GM12872 (cell line): ENCODE measurements around the gene MTCL1.

Experiments used
- TF ChIP-seq, protein P1 (sequence below): IDR thresholded peaks from 3 replicates; pipeline ENCODE4 v1.5.1; 2011; ENCODE audit warnings: low read depth, mild to moderate bottlenecking, low read length, moderate library complexity; ENCODE audit not compliant: insufficient read depth

Gene MTCL1

DNA sequence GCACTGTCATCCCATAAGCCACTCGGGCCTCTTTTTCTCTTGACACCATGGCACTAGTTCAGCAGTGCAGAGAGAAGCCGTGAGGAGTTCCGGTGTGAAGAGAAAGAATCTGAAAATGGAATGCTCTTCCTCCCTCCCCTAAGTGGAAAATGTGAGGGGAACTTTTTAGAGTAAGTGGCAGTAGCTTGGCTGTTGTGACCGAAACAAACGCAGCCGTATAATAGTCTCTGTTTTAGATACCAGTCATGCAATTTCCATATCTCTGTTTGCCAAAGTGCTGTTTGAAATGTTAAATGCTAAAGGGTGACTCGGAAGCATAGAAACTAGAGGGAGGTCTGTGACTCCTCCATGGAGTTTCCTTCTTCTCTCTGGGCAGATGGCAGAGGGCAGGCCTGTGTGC lies 122.9 kb downstream of the MTCL1 start:
- TF ChIP-seq, protein P1, sequence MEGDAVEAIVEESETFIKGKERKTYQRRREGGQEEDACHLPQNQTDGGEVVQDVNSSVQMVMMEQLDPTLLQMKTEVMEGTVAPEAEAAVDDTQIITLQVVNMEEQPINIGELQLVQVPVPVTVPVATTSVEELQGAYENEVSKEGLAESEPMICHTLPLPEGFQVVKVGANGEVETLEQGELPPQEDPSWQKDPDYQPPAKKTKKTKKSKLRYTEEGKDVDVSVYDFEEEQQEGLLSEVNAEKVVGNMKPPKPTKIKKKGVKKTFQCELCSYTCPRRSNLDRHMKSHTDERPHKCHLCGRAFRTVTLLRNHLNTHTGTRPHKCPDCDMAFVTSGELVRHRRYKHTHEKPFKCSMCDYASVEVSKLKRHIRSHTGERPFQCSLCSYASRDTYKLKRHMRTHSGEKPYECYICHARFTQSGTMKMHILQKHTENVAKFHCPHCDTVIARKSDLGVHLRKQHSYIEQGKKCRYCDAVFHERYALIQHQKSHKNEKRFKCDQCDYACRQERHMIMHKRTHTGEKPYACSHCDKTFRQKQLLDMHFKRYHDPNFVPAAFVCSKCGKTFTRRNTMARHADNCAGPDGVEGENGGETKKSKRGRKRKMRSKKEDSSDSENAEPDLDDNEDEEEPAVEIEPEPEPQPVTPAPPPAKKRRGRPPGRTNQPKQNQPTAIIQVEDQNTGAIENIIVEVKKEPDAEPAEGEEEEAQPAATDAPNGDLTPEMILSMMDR, result no peak

DNA sequence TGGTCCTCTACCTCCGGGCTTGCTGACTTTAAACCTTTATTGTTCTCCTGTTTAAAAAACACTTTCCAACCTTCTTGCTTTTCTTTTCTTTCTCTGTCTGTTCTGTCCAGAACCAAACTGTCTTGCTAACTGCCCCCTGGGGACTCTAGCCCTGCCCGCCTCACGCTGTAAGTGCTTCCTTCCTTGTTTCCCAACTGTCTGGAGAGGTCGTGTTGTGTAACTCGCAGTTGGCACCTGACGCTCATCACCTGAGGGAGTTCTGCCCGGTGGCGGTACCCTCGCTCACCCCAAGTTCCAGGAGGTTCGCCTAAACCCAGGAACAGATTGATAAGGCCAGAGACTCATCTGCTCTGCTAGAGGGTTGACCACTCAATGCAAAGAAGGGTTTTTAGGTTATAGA lies 123.4 kb downstream of the MTCL1 start:
- TF ChIP-seq, protein P1, result no peak

DNA sequence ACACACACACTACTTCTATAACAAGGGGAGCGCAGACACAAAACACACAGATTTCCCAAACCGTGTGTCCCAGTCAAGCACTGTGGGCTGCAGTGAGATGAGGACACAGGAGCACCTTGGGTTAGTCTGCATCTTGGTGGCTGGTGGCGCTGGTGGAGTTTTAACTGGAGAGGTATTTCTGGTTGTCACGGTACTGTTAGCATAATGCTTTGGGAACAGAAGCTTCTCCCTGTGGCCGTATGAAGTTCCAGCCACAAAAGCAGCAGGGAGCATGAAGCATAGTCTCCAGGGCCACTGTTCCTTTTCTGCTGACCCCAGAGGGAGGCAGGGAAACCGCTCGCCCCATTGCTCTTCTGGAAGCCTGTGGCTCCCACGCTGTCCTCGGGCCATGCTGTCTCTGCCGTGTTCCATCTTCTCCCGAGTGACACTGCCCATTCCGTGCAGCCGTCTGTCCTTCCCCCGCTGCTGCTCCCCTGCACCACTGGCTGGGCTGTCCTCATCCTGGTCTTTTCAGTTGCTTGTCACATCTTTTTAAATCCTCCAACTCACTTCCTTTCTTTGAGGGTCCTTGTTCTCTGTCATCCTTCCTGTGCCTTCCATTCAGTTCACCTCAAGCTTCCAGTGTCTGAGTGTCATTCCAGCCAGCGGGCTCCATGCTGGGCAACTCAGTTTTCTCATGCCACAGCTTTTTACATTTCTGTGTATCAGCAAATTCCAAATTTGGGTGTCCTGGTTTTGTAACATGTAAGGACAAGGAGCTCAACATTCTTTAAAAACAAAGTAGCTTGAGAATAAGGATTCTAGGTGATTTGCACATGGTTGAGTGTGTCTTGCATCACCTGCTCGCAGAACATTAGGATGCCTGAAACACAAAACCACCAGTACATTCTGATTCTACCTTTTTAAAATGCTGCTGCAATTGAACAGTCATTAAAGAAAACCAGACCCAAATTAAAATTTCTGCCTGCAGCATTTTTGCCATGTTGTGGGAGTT lies 125.0 kb downstream of the MTCL1 start:
- TF ChIP-seq, protein P1, result no peak

DNA sequence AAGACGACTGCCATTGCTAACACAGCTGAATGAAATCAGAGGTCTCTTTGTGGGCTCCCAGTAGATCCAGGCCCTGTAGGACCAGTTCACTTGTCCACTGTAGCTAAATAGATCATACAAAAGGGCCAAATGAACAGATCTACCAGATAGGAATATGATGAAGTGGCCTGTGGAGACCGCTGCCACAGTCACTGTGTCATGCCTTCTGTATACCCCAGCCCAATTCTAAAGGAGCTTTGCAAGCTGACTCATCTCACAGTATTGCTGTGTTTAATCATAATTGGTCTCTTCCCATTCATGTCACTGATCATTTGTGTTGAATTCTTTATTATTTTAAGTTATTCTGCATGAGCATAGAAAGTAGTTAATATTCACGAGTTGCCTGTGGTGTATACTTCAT lies 125.8 kb downstream of the MTCL1 start:
- TF ChIP-seq, protein P1, result no peak

DNA sequence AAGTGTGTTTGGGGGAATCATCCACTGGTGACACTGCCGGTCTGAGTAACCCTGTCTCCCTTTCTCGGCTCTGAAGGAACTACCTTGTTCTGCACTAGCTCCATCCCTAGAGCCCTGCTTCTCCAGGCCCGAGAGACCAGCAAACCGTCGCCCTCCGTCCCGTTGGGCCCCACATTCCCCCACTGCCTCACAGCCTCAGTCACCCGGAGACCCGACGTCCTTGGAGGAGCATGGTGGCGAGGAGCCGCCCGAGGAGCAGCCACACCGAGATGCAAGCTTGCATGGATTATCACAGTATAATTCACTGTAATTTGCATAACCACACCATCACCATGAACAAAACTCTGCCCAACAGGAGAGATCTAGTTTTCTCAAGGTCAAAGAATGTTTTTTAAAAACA lies 126.2 kb downstream of the MTCL1 start:
- TF ChIP-seq, protein P1, result no peak

DNA sequence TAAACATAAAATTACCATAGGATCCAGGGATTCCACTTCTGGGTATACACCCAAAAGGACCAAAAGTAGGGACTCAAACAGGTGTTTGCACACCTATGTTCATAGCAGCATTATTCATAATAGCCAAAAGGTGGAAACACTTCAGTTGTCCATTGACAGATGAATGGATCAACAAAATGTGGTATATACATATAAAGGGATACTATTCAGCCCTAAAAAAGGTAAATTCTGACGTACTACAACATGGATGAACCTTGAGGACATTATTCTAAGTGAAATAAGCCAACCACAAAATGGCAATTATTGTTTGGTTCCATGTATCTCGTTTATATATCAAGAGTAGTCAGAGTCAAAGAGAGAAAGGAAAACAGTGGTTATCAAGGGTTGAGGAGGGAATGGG lies 128.1 kb downstream of the MTCL1 start:
- TF ChIP-seq, protein P1, result no peak

DNA sequence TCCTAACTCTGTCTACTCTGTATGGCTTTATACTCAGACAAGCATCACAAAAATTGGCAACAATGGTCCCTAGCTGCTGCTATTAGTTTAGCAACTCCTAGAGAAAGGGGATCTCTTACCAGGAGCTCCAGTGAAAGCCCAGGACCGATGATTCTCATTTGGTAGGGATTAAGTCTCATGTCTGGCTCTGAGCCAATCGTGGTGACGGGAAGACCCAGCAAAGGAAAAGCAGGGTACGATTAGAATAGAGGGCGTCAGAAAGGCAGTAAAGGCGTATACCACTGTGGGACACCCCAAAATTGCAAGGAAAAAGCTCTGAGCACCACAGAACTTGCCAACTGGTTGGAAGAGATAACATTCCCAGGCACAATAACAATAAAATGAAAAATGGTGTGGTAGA lies 129.5 kb downstream of the MTCL1 start:
- TF ChIP-seq, protein P1, result no peak
